GM21390 (cell line): ENCODE measurements around the gene LRMDA.

Source experiments
- ATAC-seq: cut with Tn5 transposase; IDR thresholded peaks from one replicate; pipeline ENCODE4 v1.9.1; 2021; ENCODE audit not compliant: unreplicated experiment

Gene LRMDA

GRCh38 chr10:75431180-75432111 lies at the start of gene LRMDA:
TSS of gene LRMDA (plus strand) at chr10:75431624.
- no peak for ATAC-seq

- ATAC-seq, result no peak
Observed at GRCh38 chr10:75386128-75386527, 45.3 kb upstream of the LRMDA start.

- ATAC-seq, result no peak
Observed at GRCh38 chr10:75388082-75388481, 43.3 kb upstream of the LRMDA start.

- ATAC-seq, result no peak
Observed at GRCh38 chr10:75390178-75390577, 41.2 kb upstream of the LRMDA start.

GRCh38 chr10:75392271-75392670 lies 39.2 kb upstream of the LRMDA start:
- no peak for ATAC-seq

GRCh38 chr10:75392744-75393143 lies 38.7 kb upstream of the LRMDA start:
- no peak for ATAC-seq

GRCh38 chr10:75394221-75394620 lies 37.2 kb upstream of the LRMDA start:
- ATAC-seq, result no peak

- no peak for ATAC-seq
Observed at GRCh38 chr10:75395066-75395931, 36.1 kb upstream of the LRMDA start.

- ATAC-seq, result no peak
Observed at GRCh38 chr10:75395932-75396630, 35.3 kb upstream of the LRMDA start.

- ATAC-seq, result no peak
Observed at GRCh38 chr10:75396631-75397495, 34.6 kb upstream of the LRMDA start.

GRCh38 chr10:75397496-75398199 lies 33.8 kb upstream of the LRMDA start:
- ATAC-seq, result no peak

GRCh38 chr10:75398200-75398691 lies 33.2 kb upstream of the LRMDA start:
- ATAC-seq, result no peak

GRCh38 chr10:75398692-75399460 lies 32.5 kb upstream of the LRMDA start:
- no peak for ATAC-seq

GRCh38 chr10:75399461-75400162 lies 31.8 kb upstream of the LRMDA start:
- ATAC-seq, result no peak

- no peak for ATAC-seq
Observed at GRCh38 chr10:75400163-75400770, 31.2 kb upstream of the LRMDA start.

- ATAC-seq, result no peak
Observed at GRCh38 chr10:75400771-75401568, 30.5 kb upstream of the LRMDA start.
